ENCODE data around the gene TTC16. TPM values are rescaled to one million over a fixed set of nuclear protein-coding genes. Genes with fewer than 3 reads are reported as not detected.
A peak's percentile ranks its signal among the peaks of the same experiment; 100 is the strongest.

Gene TTC16
- total and polyA plus RNA-seq, 2 of the 8 experiments (the other 6 are each of a cell fraction or from before 2014, with no cell fraction given): 0.03 TPM; not detected in 1

GRCh38 chr9:127767410-127767809 is 51.5 kb downstream of the TTC16 start:
- no peak overlapping the region for H3K27ac ChIP-seq (ENCODE audit: low read depth, low read length)
- H3K4me1 ChIP-seq (replicated peaks in 1 of 4; ENCODE audit: control insufficient read depth in 3 of 4, insufficient read depth in 4 of 4, low read length in 3 of 4): peaks cover 4 to 23% (median 11%) of the 10 kb centered on the region in 4 experiments
- no peaks in the 10 kb centered on the region for H3K79me1 ChIP-seq (ENCODE audit: low read depth, low read length)
- no peak overlapping the region for H2AK5ac ChIP-seq (ENCODE audit: low read depth, low read length)
- H3K4ac ChIP-seq (replicated peaks; ENCODE audit: insufficient read length, low read depth, low read length): no peak overlapping the region
- DNase-seq (ENCODE audit: low read depth in 1 of 2, low spot score in 2 of 2) (no peak), FAIRE-seq (no peak)
- no peak overlapping the region for H4K91ac ChIP-seq (replicated peaks; ENCODE audit: insufficient read length, low read length)
- no peak overlapping the region for H3K14ac ChIP-seq (ENCODE audit: insufficient read length)
- H3K18ac ChIP-seq (ENCODE audit: extremely low read depth, low read length): no peak overlapping the region; the same call in 1 of the 2 replicates
- H3K4me3 ChIP-seq (ENCODE audit: extremely low read depth in 1 of 4, insufficient read depth in 2 of 4, low read depth in 3 of 4, low read length in 4 of 4): no peak overlapping the region
- 80% methylated on average over 3 of the region's 3 CpGs; no CpG with 5 or more reads in 1 of the 2 experiments for WGBS, 2 experiments (ENCODE audit: extremely low coverage in 1 of 2, insufficient coverage in 1 of 2, insufficient read length in 1 of 2, insufficient replicate concordance in 2 of 2, low coverage in 1 of 2, low lambda C conversion rate in 2 of 2, missing lambda C conversion rate in 1 of 2)
- H2BK20ac ChIP-seq (ENCODE audit: low read length): no peak overlapping the region
- no peak overlapping the region for H2AFZ ChIP-seq (ENCODE audit: low read length)
- no peaks in the 10 kb centered on the region; the same call in 1 of the 2 replicates for H3K23me2 ChIP-seq (ENCODE audit: low read depth, low read length)
- H3K4me2 ChIP-seq (ENCODE audit: insufficient read depth in 1 of 2, low read depth in 2 of 2, low read length in 2 of 2): no peak overlapping the region
- H3K23ac ChIP-seq (ENCODE audit: insufficient read length): no peak overlapping the region
- CTCF ChIA-PET (ENCODE audit: partially characterized antibody): interaction anchor here (0.9 to 14.6 kb wide), 12 partner anchors 8 to 154 kb away, joined by 3 to 227 read pairs (median 6); partner anchors contain the start of genes CDK9, ENG, SH2D3C and TOR2A
- no peak overlapping the region for H2BK5ac ChIP-seq (ENCODE audit: low read depth, low read length)
- no peak overlapping the region for H2BK120ac ChIP-seq (replicated peaks; ENCODE audit: low read depth, low read length)
- H3K27me3 ChIP-seq (replicated peaks in 1 of 4; ENCODE audit: control insufficient read depth in 3 of 4, extremely low read depth in 1 of 4, insufficient read depth in 3 of 4, low read length in 3 of 4): no peaks in the 10 kb centered on the region
- H2BK12ac ChIP-seq (ENCODE audit: low read depth, low read length): 0 out of 2 replicates have a peak overlapping the region, but pooled peaks have one; percentile 39
- H4K5ac ChIP-seq (ENCODE audit: insufficient read length, low read depth, low read length): no peak overlapping the region
- no peaks in the 10 kb centered on the region for H3K36me3 ChIP-seq (ENCODE audit: control insufficient read depth in 2 of 4, insufficient read depth in 4 of 4, low read length in 3 of 4)
- POLR2A ChIA-PET (ENCODE audit: partially characterized antibody): interaction anchor here (0.8 to 1.9 kb wide), 4 partner anchors 13 to 36 kb away, joined by 3 to 7 read pairs (median 4); partner anchors contain the start of genes CDK9 and FPGS
- H4K20me1 ChIP-seq (replicated peaks in 1 of 2; ENCODE audit: control insufficient read depth in 1 of 2, insufficient read depth in 2 of 2, low read length in 2 of 2): no peaks in the 10 kb centered on the region
- H3K9me3 ChIP-seq (ENCODE audit: insufficient read depth in 2 of 2, low read depth in 1 of 2, low read length in 1 of 2): no peaks in the 10 kb centered on the region
- no peak overlapping the region for H2BK15ac ChIP-seq (ENCODE audit: low read length)
- H3K79me2 ChIP-seq (ENCODE audit: control insufficient read depth in 1 of 2, insufficient read depth in 2 of 2, low read length in 2 of 2): no peaks in the 10 kb centered on the region
- no peak overlapping the region for H3K56ac ChIP-seq (replicated peaks; ENCODE audit: insufficient read length, low read depth, low read length)
- H4K8ac ChIP-seq (ENCODE audit: extremely low read depth, insufficient read depth, low read length): no peak overlapping the region
- no peak overlapping the region for H3K9ac ChIP-seq (replicated peaks in 1 of 4; ENCODE audit: extremely low read depth in 1 of 4, low read depth in 3 of 4, low read length in 3 of 4)
- TF ChIP-seq SUZ12 (IDR thresholded peaks at IDR 0.05; ENCODE audit: low read length) (no peak), CBX8 (IDR thresholded peaks at IDR 0.05; ENCODE audit: borderline replicate concordance, low read depth, low read length) (no peak), JUN (IDR thresholded peaks at IDR 0.05; ENCODE audit: low read depth, low read length) (no peak), SIN3A (conservative IDR thresholded peaks at IDR 0.05 in 1 of 2, IDR thresholded peaks at IDR 0.05 in 1 of 2; ENCODE audit: low read depth in 1 of 2, low read length in 2 of 2) (no peak), GTF2F1 (IDR thresholded peaks at IDR 0.05; ENCODE audit: borderline replicate concordance, low read depth, low read length) (no peak), TAF1 (IDR thresholded peaks at IDR 0.05; ENCODE audit: low read depth, low read length) (no peak), JUND (IDR thresholded peaks at IDR 0.05; ENCODE audit: low read length) (no peak), BCL11A (IDR thresholded peaks at IDR 0.05; ENCODE audit: low read depth in 2 of 2, low read length in 2 of 2) (no peak), TAF7 (optimal IDR thresholded peaks at IDR 0.05; ENCODE audit: borderline replicate concordance, low read depth, low read length) (no peak), SAP30 (IDR thresholded peaks at IDR 0.05; ENCODE audit: insufficient read depth, insufficient replicate concordance, low read length) (no peak), KDM4A (IDR thresholded peaks at IDR 0.05; ENCODE audit: low read depth, low read length, severe bottlenecking) (no peak), TEAD4 (IDR thresholded peaks at IDR 0.05; ENCODE audit: low read depth, low read length) (no peak), PHF8 (conservative IDR thresholded peaks at IDR 0.05; ENCODE audit: low read depth, low read length) (no peak)
